OCI-LY1 (cell line): ENCODE results near the gene TPPP.

ENCODE experiments used
- CTCF ChIP-seq: fragments of 200-600 bp; sonication (generic), shearing (Covaris generic); IDR thresholded peaks from 2 replicates; pipeline ENCODE4 v1.5.1; 2017; ENCODE audit warnings: mild to moderate bottlenecking, antibody characterized with exemption, low read length, moderate library complexity, mixed read lengths
- EZH2 ChIP-seq: fragments of 200-600 bp; sonication (generic), shearing (Covaris generic); IDR thresholded peaks from 2 replicates; pipeline ENCODE4 v1.8.0; 2017; ENCODE audit warnings: borderline replicate concordance, mixed run types, mild to moderate bottlenecking, antibody characterized with exemption, low read length, moderate library complexity, mixed read lengths

GRCh38 chr5:665956-666711 lies 27.0 kb downstream of the TPPP start:
- TF ChIP-seq CTCF (no peak), EZH2 (no peak)
